ENCODE results near the gene PRAC2.
"Not testable (repeated sequence)": the region's sequence is repeated elsewhere in the genome, so short reads cannot be mapped to it uniquely, and the experiment has no call there.

The PRAC2 gene

DNA sequence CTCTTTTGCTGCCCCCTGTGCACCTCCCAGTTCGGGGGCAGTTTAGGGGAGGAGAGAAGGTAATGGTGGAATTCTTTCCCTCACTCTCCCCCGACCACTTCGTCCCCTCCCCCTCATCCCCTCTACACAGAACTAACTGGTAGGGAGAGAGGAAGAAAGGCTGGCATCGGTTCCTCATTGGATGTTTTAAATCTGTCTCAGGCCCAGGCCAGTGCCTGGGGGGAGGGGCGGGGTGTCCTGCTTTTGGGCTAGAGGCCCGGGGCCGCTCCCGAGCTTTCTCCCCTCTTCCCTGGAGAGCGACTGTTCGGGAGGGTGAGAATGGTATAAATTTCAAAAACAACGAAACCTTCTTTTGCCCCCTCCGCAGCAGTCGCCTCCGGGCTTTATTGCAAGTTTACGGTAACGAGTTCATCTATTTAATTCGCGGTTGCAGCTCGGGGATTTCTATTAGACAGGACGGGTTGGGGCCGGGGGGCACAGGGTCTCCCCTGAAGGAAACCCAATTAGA is at the start of gene PRAC2:
Gene PRAC2, plus strand, starts transcription at position 271 of the 508 bp plus-strand sequence. CDS start 1,226 bp downstream, outside the sequence.
- no peak for DNase-seq (ENCODE audit: low read depth, low spot score)

DNA sequence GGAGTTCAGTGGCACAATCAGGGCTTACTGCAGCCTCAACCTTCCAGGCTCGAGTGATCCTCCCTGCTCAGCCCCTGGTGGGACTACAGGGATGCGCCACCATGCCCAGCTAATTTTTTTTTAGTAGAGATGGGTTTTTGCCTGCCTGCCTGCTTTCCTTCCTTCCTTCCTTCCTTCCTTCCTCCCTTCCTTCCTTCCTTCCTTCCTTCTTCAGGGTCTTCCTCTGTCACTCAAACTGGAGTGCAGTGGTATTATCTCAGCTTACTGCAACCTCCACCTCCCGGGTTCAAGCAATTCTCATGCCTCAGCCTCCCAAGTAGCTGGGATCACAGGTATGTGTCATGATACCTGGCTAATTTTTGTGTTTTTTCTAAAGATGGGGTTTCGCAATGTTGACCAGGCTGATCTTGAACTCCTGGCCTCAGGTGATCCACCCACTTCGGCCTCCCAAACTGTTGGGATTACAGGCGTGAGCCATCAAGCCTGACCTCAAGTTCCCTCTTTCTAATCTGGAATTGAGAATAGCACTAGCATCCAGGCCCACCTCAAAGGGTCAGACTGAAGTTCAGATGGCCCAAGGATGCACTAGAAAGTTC is 45.9 kb upstream of the PRAC2 start:
- no peak for DNase-seq (ENCODE audit: low read depth, low spot score)

DNA sequence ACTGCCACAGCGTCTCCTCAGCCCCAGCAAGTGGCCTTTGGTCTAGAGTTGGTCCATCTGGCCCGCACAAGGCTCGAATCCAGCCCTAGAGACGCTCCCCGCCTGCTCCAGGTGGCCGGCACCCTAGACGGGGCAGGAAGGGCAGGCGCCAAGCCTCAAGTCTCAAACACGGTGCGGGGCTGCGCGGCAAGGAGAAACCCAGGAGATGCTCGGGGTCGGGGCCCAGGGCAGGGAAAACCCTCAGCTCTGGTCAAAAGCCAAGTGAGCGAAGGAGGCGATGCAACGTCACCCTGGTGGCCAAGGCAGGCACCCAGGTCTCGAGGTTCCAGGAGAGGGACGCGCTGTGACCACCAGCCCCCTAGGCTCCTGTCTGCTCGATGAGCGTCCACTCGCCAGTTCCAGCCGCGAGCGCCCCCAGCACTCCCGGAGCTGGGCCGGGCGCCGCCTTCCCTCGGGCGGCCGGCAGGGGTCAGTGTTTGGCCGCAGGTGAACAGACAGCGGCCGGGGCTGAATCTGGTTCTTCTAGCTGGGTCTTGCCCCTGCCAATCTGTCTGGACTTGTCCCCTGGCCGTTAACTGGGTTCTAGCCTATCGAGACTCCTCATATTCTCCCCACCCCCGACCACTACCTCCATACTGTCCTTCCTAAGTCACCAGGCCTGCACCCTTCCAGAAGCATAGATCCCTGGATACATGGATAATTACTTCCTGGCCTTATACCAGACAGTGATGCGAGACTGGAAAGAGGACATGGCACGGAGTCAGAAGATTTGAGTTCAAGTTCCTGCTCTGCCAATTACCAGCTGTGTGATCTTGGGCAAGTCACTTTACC is 44.6 kb upstream of the PRAC2 start:
- DNase-seq (ENCODE audit: low read depth, low spot score): peak; percentile 29

DNA sequence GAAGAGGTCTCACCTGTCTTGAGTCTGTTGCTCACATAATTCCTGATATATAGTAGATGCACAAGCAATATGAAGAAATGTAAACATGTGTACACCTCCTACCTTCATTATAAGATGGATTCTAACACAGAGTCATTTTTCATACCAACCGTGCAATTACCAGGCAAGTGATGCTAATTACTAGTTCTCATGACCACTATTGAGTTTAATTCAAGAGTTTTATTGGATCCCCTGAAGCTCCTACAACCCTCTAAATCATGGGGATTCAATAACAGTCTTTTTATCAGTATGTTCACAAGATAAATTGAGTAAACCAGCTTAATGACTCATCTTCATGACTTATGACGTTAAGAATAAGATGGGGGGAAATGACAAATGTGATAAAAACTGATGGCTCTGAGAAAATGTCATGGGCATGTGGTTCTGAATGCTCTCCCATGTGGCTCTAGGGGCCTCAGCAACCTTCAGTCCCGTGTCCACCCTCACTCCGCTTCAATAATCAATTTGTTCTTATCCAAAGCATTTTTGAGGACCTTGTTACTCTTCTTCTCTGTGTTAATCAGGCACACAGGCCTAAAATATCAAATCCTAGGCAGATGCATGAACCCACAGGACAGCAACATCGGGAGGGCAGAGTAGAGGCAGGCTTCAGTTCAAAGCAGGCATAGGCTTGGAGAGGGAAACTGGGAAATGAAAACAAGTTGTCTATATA is 43.4 kb upstream of the PRAC2 start:
- no peak for DNase-seq (ENCODE audit: low read depth, low spot score)

DNA sequence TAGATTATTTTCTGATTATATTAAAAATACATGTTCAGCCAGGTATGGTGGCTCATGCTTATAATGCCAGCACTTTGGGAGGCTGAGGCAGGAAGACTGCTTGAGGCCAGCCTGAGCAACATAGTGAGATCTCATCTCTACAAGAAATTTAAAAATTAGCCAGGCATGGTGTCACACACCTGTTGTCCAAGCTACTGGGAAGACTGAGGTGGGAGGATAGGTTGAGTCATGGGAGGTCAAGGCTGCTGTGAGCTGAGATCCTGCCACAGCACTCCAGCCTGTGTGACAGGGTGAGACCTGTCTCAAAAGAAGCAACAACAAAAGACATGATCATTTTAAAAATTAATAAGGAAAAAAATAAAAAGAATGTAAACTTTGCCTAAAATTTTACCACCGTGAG is 41.4 kb upstream of the PRAC2 start:
- no peak for DNase-seq (ENCODE audit: low read depth, low spot score)

DNA sequence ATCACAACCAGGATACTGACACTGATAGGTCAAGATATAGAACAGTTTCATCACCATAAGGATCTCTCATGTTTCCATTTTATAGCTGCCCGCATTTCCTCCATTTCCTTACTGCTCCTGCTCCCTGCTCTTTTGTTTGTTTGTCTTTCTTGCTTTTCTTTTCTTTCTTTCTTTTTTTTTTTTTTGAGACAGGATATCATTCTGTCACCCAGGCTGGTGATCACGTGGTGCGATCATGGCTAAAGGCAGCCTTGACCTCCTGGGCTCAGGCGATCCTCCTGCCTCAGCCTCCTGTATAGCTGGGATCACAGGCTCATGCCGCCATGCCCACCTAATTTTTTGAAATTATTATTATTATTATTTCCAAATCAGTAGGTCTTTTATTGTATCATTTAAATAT is 32.3 kb upstream of the PRAC2 start:
- no peak for DNase-seq (ENCODE audit: low read depth, low spot score)

DNA sequence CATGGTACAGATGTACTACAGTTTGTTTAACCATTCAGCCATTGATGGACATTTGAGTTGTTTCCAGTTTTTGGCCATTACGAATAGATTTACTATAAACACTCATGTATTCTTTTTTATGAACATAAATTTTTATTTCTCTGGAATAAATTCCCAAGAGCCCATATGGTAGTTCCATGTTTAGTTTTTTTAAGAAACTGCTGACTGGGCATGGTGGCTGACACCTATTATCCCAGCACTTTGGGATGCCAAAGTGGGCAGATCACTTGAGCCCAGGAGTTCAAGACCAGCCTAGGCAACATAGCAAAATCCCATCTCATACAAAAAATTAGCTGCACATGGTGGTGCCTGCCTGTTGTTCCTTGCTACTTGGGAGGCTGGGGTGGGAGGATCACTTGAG is 30.9 kb upstream of the PRAC2 start:
- DNase-seq (ENCODE audit: low read depth, low spot score): no peak

DNA sequence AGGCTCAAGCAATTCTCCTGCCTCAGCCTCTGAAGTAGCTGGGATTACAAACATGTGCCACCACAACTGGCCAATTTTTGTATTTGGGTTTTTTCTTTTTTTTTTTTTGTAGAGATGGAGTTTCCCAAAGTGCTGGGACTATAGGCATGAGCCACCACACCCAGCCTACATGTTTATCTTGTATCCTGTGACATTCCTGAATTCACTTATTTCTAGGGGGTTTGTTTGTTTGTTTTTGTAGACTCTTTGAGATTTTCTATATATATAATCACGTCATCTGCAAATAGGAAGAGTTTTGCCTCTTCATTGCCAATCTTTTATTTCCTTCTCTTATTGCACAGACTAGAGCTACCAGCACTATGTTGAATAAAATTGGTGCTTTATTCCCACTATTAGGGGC is 29.8 kb upstream of the PRAC2 start:
- no peak for DNase-seq (ENCODE audit: low read depth, low spot score)

DNA sequence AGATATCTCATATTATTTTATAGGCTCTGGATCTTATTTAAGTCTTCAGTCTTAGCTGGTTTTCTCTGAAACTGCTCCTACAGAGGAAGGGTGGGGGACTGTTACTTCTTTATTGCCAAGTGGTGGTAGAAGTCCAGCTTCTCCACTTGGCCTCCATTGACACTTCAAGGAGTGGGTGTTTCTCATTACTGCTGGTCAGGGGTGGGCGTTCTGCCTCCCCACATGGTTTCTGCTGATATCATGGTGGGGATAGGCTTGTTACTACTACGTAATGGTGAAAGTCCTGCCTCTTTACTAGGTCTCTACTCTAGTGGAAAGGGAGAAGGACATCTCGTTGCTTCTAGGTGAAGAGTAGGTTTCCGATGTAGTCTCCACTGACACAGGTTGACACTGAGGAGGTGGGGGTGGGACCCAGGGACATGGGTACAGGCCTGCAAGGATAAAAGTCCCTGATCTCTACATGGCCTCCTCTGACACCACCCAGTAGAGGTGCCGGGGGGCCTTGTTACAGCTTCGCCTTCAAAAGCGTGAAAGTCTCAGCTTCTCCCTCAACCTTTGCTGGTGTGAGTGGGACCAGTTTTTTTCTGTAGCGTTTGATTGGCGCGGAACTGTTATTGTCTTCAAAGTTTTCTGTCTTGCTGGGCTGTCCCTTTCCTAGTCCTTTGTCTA is 21.0 kb upstream of the PRAC2 start:
- no peak for DNase-seq (ENCODE audit: low read depth, low spot score)

DNA sequence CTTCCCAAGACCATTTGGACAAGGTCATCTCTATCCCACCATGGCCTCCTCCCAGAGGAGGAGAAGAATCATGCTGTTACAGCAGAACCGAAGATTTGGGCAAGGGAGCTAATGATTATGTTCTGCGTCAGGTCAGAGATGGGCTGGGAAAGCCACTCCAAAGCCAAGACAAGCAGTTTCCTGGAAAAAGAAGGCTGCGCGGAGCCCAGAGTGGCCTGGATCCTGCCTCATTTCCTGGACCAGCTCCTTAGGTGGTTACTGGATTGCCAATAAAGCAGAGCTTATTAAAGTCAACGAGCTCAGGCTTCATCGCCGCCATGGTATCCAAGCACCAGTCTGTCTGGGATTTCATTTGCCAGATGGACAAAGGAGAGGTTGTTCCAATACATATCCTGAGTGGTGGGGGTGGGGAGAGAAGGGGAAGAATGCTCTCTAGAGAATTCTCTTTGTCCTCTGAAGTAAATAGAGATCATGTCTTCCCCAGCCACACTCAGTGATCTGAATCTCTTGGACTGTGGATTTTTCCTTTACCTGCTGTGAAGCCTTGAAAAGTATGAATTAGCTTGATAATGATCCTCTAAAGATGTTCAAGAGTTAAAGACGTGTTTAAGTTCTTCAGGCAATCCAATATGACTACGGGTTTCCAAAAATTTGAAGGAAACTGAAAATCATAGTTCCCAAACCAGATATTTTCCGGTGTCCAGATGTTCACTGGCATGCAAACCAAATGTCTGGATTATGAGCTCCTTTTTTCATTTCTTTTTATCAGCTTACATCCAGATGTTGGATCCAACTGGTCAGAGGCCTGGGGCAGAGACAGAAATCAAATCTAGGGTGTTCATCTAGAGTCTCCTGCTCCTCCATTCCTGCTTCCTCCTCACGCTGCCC is 18.4 kb upstream of the PRAC2 start:
- DNase-seq (ENCODE audit: low read depth, low spot score): no peak

DNA sequence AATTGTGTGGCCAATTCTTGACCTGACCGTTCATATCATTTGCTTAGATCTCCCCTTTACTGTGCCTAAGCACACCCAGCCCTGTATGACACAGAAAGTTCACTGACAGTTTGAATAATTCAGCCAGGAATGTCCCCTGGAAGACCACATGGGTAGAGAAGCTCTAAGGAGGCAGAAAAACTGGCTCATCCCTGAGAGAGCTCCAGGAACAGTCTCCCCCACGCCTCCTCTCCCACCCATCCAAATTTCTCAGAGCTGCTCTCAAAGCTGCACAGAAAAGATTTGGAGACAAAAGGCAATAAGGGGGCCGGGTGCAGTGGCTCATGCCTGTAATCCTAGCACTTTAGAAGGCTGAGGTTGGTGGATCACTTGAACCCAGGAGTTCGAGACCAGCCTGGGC is 11.9 kb upstream of the PRAC2 start:
- DNase-seq (ENCODE audit: low read depth, low spot score): no peak

DNA sequence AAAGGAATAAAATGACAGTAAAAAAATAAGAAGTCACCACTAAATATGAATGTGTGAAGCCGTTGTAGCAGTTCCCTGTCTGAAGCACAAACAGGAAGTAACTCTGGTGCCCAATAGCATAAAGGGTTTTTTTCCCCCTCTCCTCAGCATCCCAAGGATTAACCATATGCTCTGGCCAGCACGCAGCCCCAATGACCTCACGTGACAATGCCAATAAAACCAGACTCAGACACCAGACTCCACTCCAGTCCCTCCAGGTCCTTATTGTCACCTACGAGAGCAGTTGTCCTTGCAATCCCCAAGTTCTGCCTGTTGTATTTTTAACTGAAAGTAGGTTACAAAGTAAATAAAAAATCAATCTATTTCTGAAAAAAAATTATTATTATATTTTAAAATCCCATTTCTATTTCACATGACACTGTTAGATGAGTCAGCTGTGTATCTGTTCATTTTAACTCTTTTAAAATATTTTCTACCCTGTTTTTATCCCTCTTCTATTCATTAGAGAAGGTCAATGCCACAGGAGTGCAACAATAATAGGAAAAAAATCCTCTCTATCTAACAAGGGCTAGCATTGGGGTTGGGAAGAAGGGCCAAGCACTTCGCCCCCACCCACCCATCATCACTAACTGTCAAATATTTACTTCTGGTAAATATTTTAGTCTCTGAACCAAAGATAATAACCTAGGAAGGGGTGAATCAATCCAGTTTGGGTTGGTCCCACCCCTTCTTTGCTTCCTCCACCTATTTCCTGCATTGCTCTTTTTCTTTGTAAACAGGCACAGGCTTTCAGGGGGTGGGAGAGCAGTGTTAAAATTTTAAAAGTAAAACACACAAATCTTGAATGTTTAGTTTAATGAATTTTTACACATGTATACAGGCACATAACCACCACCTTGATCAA is 7.2 kb upstream of the PRAC2 start:
- DNase-seq (ENCODE audit: low read depth, low spot score): no peak

DNA sequence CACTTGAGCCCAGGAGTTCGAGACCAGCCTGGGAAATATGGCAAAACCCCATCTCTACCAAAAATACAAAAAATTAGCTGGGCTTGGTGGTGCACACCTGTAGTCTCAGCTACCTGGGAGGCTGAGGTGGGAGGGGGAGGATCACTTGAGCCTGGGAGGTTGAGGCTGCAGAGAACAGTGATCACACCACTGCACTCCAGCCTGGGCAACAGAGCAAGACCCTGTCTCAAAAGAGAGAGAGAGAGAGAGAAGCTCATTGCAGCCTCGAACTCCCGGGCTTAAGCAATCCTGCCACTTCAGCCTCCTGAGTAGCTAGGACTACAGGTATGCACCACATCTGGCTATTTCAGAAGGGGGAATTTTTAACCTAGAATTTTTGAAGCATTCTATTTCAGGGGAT is 6.4 kb upstream of the PRAC2 start:
- not testable (repeated sequence) for DNase-seq (ENCODE audit: low read depth, low spot score)

DNA sequence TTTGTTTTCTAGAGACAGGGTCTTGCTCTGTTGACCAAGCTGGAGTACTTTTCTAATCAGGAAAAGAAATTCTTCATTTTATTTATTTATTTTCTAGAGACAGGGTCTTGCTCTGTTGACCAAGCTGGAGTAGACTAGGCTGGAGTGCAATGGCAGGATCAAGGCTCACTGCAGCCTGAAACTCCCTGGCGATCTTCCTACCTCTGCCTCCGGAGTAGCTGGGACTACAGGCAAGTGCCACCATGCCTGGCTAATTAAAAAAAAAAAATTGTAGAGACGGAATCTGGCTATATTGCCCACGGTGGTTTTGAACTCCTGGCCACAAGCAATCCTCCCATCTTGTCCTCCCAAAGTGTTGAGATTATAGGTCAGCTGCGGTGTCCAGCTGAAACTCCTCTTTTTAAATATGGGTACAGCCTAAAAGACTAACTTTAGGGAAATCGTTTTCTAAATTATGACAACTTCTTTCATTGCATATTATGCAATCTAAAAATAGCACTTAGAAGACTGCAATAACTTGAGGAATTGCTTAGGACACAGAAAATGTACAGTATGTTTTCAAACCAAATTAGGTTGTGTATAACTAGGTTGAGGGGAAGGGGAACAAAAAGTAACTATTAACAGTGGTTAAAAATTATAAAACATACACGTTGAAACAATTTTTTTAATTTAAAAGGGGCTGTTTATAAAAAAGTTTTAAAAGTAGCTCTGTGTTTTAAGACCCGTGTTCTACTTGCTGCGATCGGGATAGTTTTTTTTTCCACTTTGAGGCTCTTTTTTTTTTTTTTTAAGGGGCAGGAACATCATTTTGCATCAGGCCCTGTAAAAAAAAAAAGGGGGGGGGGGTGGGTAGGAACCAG is 5.4 kb upstream of the PRAC2 start:
- DNase-seq (ENCODE audit: low read depth, low spot score): no peak

DNA sequence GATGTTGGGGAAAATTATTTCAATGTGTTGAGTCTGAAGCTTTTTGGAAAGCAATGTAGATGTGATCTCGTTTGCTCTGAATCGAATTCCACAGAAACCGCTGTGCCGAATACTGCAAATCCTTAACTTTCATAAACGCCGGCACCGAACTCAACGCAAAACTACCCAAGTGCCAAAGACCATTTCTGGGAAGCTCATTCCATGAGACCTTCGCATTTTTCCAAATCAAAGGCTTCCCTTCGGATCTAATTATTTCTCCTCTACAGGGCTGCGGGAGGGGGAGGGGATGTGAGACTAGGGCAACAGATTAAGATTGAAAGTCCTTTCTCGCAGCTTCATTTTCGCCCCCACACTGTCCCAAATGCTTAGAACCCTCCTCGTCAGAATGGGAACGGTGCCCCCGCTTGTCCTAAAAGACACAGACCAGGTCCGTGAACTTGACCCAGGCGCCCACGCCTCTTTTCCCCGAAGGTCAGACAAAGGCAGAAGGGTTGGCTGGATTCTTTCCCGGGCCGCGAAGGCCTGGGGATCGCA is 4.7 kb upstream of the PRAC2 start:
- no peak for DNase-seq (ENCODE audit: low read depth, low spot score)

DNA sequence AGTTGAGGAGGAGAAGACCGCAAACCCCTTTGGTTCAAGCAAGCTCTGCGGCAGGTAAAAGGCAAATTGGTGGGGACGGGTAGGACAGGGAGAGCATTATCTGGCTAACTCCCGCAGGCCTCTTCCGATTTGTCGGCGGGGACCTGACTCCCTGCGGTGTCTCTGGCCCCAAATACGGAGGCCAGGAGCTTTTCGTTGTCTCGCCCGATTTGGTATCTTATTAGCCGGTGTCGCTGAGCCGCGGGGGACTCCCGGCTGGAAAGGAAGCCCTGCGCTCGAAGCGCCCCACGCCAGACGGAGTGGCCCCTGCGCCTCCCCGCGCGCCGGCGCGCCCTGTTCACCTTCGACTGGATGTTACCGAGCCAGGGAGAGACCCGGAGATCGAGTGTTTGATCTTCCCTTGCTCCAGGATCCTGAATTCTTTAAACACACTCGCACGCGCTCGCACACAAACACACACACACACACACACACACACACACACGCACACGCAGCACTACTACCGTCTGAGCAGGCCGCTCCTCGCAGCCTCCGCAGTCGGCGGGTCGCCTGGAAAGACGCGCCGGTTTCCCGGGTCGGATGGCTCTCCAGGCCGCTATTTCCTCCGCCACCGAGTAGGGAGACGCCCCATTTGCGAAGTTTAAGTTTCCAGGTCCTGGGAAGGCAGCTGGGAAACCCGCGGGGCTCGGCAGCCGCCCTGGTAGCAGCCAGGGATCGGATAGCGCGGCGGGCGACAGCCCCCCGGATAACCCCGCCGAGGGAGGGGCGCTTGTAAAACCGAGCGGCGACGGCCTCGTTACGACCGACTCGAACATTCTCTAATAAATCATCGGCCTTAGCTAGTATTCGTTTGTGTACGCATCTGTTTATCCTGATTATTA is 4.0 kb upstream of the PRAC2 start:
- DNase-seq (ENCODE audit: low read depth, low spot score): no peak

DNA sequence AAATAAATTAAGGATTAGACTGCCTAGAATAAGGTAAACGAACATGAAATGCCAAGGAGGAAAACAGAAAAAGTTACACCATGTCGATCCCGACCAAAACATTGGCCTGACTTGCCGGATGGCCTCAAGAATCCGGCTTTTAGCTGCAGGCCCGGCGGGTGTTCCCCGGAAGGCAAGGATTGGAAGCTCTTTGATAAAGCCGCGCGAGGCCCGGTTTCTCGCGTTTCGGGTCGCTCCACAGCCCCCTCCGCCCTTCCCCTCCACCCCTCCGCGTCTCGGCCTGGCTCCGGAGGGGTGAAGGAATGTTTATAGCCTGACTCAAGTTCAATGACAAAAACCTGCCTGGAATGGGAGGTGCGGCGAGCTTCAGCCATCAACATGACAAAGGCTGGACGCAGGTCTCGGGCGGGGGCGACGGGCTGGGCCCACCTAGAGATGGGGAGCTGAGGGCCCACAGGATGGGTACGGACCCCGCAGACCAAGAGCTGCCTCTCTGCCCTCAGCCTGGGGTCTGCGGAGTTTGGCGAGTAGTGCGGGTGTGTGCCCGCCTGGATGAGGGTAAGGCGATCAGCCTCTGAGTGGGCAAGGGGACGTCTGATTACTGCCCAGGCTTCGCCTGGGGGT is 3.2 kb upstream of the PRAC2 start:
- no peak for DNase-seq (ENCODE audit: low read depth, low spot score)
